Measurements from ENCODE around the gene TENM4.

- TF ChIP-seq POLR2A (IDR thresholded peaks at IDR 0.05; ENCODE audit: low read depth, low read length): no peak
- no peak for TF ChIP-seq PML (IDR thresholded peaks at IDR 0.05; ENCODE audit: low read length)
- no peak for TF ChIP-seq SP1 (IDR thresholded peaks at IDR 0.05; ENCODE audit: low read depth, low read length)
- TF ChIP-seq USF1 (IDR thresholded peaks at IDR 0.05; ENCODE audit: borderline replicate concordance, extremely low read length, insufficient read depth, low read depth, low read length): no peak
Measured at GRCh38 chr11:78796956-78797355, 643.9 kb downstream of the TENM4 start.
